Endometrium (tissue), 2 donors: Measurements from ENCODE around the gene RNF149.
"Not testable (repeated sequence)": the region's sequence is repeated elsewhere in the genome, so short reads cannot be mapped to it uniquely, and the experiment has no call there.

ENCODE experiments used
- FAIRE-seq: peaks from 2 replicates; lab custom pipeline; 2012; peaks lifted over from hg19 to GRCh38; lab: Jason Lieb, UNC
- donor health status: control.
- donor health status: control.

The RNF149 gene, protein sequence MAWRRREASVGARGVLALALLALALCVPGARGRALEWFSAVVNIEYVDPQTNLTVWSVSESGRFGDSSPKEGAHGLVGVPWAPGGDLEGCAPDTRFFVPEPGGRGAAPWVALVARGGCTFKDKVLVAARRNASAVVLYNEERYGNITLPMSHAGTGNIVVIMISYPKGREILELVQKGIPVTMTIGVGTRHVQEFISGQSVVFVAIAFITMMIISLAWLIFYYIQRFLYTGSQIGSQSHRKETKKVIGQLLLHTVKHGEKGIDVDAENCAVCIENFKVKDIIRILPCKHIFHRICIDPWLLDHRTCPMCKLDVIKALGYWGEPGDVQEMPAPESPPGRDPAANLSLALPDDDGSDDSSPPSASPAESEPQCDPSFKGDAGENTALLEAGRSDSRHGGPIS

GRCh38 chr2:101308432-101309210, at the start of gene RNF149:
TSS of gene RNF149 (minus strand) at chr2:101308701. CDS start at chr2:101308588, 113 bp downstream.
- FAIRE-seq: no peak

- FAIRE-seq: no peak
Measured at GRCh38 chr2:101357376-101357775, 48.9 kb upstream of the RNF149 start.

- FAIRE-seq: no peak
Measured at GRCh38 chr2:101356521-101356920, 48.0 kb upstream of the RNF149 start.

DNA sequence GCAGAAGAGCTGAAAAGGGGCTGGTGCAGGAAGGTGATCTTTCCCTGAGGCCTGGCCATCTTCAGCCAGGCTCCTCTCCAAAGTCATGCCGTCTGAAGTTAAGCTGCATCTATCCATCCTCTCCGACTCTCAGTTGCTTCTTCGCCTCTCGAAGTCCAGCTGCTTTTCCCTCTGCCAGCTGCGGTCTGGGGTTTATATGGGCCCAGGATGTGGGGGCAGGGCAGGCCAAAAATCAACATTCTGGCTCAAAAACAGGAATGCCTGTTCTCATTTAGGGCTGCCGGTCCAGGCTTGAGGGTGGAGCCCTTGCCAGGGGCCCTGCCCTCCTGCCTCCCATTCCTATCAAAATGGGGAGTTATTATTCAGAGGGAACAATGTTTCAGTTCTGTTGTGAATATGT, 47.6 kb upstream of the RNF149 start:
- no peak for FAIRE-seq

DNA sequence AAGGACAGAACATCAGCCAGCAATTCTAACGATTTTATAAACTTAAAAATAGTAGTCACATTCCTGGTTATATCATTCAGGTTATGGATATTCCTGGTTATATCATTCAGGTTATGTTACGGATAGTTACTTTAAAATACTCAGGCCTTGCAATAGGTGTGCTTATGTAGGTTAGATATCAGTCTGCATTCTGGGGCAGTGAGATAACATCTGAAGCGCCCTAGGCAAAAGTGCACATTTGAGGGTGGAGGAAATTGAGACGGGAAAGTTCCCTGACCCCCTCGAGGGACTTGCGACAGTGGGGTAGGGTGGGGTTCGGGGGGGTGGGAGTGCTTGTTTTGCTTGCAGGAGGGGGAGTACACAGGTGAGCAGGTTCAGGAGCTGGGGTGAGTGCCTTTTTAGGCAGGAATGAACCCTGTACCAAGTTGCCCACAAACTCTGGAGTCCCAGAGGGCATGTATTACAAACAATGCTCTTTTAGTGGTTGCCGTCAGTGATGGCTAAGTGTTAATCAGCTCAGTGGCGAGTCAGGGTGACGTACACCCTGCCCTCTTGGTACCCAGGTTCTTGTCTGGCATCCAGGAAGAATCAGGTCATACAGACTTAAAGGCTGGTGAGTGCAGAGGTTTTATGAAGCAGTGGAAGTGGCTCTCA, 47.0 kb upstream of the RNF149 start:
- FAIRE-seq: no peak

DNA sequence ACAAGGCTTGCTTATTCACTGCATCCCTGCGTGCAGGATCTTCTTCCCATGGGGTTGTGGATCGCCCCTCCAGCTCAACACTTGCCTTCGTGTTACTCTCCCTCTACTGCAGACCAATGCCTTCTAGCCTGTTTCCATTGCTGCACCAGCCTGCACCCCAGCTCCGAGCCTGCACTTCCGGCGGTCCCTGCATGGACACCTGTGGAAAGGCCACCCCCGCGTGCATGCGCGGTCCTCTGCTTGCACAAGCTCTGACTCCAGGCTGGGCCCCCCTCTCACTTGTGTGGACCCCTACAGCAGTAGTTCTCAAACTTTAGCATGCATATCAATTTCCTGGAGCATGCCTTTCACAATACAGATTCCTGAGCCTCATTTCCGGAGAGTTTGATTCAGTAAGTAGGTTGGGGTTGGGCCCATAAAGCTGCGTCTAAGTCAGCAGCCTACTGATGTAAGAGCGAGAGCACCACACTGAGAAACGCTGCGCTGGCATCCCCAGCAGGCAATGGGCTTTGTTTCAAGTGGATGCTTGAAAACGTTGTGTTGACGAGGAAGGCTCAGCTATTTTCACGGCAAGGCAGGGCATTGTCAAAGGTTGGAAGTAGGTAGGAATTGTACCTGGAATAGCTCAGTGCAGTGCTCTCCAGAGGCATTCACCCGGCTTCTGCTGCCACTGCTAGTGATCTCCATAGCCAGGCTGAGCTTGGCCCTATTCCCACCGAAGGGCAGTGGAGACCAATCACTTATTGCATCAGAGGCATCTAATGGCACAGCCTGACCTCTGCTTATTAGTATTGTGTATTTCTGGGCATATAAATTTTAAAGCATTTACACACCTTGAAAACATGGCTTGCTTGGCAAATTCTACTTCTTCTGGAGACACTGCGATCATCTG, 46.2 kb upstream of the RNF149 start:
- FAIRE-seq: no peak

DNA sequence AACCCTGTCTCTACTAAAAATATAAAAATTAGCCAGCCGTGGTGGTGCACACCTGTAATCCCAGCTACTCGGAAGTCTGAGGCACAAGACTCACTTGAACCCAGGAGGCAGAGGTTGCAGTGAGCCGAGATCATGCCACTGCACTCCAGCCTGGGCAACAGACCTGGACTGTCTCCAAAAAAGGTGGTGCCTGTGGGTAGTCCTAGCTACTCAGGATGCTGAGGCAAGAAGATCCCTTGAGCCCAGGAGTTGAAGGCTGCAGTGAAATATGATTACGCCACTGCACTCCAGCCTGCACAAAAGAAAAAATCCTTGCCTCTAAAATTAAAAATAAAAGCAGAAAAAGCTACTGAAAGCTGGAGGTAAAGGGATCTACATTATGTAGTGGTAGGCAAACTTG, 44.1 kb upstream of the RNF149 start:
- not testable (repeated sequence) for FAIRE-seq

DNA sequence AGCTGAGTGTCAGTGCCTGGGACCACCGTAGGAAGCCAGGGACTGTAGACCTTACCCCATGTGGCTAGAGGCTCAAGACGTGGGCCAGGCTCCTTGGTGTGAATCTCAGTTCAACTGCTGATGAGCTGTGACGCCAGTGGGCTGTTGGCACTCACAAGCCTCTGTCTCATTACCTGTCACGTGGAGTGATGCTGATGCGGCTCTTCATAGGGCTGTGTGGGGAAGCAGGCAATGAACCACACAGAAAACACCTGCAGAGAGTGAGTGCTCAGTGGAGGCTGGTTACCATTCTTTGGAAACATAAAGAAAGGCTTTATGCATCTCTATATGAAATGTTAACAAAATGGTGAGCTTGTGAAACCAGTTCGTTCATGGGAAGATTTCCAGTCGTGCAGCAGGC, 42.7 kb upstream of the RNF149 start:
- FAIRE-seq: no peak

GRCh38 chr2:101349893-101350662, 41.6 kb upstream of the RNF149 start:
- FAIRE-seq: no peak

DNA sequence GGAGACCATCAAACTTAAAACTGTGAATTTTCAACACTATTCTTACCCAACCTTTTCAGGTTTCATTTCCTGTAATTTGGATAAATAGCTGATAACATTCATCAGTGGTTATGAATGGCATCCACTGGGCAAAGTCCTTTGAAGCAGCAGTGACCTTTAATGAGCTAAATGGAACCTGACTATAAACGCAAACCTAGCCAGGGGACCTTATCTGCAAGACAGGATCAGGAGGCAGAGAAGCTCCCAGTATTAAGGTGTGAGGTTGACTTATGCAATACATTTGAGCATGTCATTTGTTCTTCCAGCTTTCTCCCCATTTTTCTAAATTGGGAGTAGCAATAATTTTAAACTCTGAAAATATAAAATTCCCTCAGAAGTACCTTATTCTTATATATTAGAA, 40.4 kb upstream of the RNF149 start:
- no peak for FAIRE-seq

DNA sequence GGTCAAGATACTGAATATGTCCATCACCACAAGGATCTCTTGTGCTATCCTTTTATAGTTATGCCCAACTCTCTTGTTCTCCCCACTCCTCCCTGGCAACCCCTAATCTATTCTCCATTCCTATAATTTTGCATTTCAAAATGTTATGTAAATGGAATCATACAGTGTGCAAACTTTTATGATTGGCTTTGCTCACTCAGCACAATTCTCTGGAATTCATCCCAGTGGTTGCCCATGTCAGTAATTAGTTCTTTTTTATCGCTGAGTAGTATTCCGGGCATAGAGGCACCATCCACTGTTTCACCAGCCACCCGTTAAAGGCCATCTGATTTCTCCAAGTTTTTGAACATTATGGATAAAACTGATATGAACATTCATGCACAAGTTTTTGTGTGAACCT, 38.4 kb upstream of the RNF149 start:
- FAIRE-seq: no peak

DNA sequence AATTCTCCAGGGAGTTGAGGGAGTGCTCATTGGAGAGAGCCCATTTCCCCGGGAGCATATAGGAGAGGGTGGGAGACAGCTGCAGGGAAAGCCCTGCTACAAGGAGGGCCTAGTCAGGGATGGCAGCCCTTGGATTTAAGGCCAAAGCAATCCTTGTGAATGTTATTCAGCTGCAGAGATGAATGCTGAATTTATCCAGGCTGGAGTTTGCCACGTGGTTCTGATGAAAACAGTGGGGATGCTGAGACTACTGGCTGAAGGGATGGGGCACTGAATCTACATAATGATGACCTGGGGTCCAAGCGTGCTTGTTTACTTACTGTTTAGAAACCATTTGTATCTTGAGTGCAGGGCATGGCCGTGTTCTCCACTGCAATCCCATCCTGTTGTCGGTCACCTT, 35.6 kb upstream of the RNF149 start:
- FAIRE-seq: no peak

GRCh38 chr2:101342625-101343008, 34.1 kb upstream of the RNF149 start:
- FAIRE-seq: no peak

- FAIRE-seq: no peak
Measured at GRCh38 chr2:101341901-101342624, 33.6 kb upstream of the RNF149 start.

- FAIRE-seq: no peak
Measured at GRCh38 chr2:101341421-101341820, 32.9 kb upstream of the RNF149 start.

DNA sequence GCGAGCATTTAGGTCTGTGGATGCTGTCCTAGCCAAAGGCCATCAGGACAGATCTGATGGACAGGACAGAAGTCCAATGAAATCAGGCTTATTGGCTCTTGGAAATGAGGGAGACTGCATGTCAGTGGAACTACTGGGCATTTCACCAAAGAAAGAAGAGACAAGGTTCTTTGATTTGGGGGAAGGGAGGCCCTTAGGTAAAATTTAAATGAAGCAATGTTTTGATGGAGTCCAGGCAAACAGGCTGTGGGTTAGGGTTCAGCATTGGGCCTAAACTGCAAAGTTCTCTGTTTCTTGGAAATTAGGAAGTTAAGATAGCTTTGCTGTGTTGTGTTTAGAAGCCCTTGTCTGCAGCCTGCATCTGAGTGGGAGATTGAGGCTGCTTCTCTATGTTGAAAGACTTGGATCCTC, 31.6 kb upstream of the RNF149 start:
- FAIRE-seq: no peak

DNA sequence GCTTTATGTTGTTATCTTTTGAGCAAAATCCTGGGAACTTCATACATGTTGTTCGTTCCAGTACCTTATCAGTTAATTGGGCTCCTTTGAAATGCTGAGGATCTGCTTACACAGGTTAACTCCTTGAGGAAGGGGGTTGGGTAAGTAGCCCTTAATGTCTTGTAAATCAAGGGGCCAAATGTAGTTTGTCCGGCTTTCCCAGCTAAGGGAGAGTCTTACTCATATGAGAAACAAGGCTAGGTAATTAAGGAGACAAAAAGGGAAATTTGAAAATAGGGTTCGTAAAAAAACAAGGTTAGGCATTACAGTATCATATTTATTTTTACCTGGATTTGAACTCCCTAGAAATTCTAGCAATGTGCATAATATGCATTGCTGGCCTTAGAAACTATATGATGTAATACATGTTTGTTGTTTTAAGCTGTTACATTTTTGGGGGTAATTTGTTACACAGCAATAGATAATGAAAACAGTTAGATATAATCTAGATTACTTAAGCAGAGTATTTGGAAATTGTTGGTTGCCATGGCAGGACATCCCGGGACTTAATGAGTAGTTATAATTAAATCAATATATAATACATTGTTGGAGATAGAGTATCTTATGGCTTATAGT, 30.9 kb upstream of the RNF149 start:
- no peak for FAIRE-seq

GRCh38 chr2:101337877-101338276, 29.4 kb upstream of the RNF149 start:
- no peak for FAIRE-seq

DNA sequence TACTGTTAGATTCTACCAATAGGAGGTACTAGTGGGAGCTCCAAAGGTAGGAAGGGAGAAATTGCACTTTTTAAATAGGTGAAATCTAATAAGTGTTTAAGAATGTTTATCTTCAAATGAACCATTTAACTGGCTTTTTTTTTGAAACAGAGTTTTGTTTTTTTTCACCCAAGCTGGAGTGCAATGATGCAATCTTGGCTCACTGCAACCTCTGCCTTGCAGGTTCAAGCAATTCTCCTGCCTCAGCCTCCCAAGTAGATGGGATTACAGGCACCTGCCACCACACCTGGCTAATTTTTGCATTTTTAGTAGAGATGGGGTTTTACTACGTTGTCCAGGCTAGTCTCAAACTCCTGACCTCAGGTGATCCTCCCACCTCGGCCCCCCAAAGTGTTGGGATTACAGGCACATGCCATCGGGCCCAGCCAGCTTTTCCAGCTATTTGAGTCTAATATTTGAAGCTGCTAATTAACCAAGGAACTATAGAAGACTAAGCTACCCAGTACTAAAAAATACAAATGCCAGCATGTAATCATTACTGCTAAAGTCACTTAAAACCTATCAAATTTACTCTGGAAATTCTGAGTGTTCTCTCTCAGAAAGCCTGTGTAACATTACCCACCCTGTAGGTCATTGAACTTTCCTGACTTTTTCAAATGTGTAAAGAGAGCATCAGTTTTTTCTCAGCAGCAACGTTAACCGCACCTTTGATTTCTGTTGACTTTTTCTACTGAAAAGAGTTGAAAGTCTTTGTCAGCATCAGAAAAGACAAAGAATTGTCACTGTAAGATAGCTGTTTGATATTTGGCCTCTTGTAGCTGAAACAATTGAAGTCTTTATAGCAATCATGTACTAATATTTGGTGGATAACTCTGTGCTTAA, 24.6 kb upstream of the RNF149 start:
- FAIRE-seq: no peak
